ENCODE data around the gene FBXO10. TPM values are rescaled to one million over a fixed set of nuclear protein-coding genes. Genes with fewer than 3 reads are reported as not detected.

FBXO10 gene
- total and polyA plus RNA-seq, 2 donors from 2014 or later, result 6.2 to 6.7 TPM

DNA sequence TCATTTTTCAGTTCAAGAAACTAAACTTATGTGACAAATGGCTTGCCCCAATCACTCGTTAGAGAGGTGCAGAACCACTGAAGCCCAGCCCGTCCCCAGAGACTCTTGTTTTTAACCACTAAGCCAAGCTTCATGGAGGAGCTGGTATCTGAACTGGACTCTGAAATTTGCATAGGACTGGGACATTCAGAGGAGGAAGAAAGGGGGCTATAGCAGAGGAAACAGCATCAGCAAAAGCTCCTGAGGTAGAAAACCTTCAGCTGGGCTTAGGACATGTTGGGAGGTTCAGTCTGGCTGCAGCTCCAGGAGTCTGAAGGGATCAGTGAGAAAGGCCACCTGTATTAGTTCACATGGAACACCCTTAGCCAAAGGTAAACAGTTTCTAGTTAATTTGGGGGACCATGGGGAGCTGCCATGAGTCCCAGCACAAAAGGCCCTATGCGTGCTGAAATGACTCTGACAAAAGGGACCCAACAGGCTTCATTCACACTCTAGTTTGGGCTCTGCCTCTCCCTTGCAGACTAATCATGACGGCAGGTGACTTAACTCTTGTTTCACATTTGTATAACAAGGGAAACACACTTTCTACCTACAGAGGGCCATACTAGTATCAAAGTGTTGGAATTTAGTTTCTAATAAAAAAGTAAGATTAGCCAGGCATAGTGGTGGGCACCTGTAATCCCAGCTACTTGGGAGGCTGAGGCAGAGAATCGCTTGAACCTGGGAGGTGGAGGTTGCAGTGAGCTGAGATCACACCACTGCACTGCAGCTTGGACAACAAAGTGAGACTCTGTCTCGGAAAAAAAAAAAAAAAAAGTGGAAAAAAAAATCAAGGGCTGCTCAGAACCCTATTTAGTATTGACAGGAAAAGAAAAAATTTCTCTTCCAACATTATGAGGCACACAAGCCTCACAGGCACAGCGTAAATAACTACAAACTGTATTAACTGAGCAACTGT, 10.2 kb downstream of the FBXO10 start:
- H3K4me3 ChIP-seq (ENCODE audit: low read length in 3 of 3), result no peak overlapping the region

GRCh38 chr9:37564916-37565315, 11.3 kb downstream of the FBXO10 start:
- no peak overlapping the region for H3K27ac ChIP-seq (ENCODE audit: low read depth in 2 of 2, low read length in 2 of 2)
- DNase-seq, result no peak
- TF ChIP-seq, protein P1, sequence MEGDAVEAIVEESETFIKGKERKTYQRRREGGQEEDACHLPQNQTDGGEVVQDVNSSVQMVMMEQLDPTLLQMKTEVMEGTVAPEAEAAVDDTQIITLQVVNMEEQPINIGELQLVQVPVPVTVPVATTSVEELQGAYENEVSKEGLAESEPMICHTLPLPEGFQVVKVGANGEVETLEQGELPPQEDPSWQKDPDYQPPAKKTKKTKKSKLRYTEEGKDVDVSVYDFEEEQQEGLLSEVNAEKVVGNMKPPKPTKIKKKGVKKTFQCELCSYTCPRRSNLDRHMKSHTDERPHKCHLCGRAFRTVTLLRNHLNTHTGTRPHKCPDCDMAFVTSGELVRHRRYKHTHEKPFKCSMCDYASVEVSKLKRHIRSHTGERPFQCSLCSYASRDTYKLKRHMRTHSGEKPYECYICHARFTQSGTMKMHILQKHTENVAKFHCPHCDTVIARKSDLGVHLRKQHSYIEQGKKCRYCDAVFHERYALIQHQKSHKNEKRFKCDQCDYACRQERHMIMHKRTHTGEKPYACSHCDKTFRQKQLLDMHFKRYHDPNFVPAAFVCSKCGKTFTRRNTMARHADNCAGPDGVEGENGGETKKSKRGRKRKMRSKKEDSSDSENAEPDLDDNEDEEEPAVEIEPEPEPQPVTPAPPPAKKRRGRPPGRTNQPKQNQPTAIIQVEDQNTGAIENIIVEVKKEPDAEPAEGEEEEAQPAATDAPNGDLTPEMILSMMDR (IDR thresholded peaks at IDR 0.05; ENCODE audit: borderline replicate concordance, extremely low read depth, insufficient read depth), result no peak
- no peaks in the 10 kb centered on the region for H3K9me3 ChIP-seq (ENCODE audit: control insufficient read depth in 2 of 3, insufficient read depth in 1 of 3, low read length in 3 of 3)
- no peak overlapping the region for H3K4me3 ChIP-seq (ENCODE audit: low read length in 3 of 3)
- H3K4me1 ChIP-seq (ENCODE audit: control insufficient read depth in 2 of 3, insufficient read depth in 2 of 3, low read depth in 1 of 3, low read length in 3 of 3), result no peaks in the 10 kb centered on the region
- H3K27me3 ChIP-seq (ENCODE audit: control insufficient read depth, insufficient read depth, low read length), result no peaks in the 10 kb centered on the region
- no peak for FAIRE-seq
- H3K36me3 ChIP-seq (ENCODE audit: control insufficient read depth in 2 of 3, insufficient read depth in 3 of 3, low read length in 3 of 3), result peaks cover 0 to 2% (median 0%) of the 10 kb centered on the region in 3 donors
- intact Hi-C loops (cut with DNase I), result no loop called here
- no peak overlapping the region for H3K9ac ChIP-seq (ENCODE audit: low read length in 3 of 3)

More for the DNA sequence above, 10.2 kb downstream of the FBXO10 start:
- no peak for FAIRE-seq
- Histone ChIP-seq H3K27me3 (ENCODE audit: control insufficient read depth, insufficient read depth, low read length) (no peaks in the 10 kb centered on the region), H3K9me3 (ENCODE audit: control insufficient read depth in 2 of 3, insufficient read depth in 1 of 3, low read length in 3 of 3) (no peaks in the 10 kb centered on the region), H3K27ac (ENCODE audit: low read depth in 2 of 2, low read length in 2 of 2) (no peak overlapping the region), H3K36me3 (ENCODE audit: control insufficient read depth in 2 of 3, insufficient read depth in 3 of 3, low read length in 3 of 3) (peaks cover 0 to 2% (median 0%) of the 10 kb centered on the region in 3 donors), H3K4me1 (ENCODE audit: control insufficient read depth in 2 of 3, insufficient read depth in 2 of 3, low read depth in 1 of 3, low read length in 3 of 3) (no peaks in the 10 kb centered on the region), H3K9ac (ENCODE audit: low read length in 3 of 3) (no peak overlapping the region)
- no peak for DNase-seq
- intact Hi-C loops (cut with DNase I), result no loop called here
- TF ChIP-seq, protein P1 (IDR thresholded peaks at IDR 0.05; ENCODE audit: borderline replicate concordance, extremely low read depth, insufficient read depth), result no peak

DNA sequence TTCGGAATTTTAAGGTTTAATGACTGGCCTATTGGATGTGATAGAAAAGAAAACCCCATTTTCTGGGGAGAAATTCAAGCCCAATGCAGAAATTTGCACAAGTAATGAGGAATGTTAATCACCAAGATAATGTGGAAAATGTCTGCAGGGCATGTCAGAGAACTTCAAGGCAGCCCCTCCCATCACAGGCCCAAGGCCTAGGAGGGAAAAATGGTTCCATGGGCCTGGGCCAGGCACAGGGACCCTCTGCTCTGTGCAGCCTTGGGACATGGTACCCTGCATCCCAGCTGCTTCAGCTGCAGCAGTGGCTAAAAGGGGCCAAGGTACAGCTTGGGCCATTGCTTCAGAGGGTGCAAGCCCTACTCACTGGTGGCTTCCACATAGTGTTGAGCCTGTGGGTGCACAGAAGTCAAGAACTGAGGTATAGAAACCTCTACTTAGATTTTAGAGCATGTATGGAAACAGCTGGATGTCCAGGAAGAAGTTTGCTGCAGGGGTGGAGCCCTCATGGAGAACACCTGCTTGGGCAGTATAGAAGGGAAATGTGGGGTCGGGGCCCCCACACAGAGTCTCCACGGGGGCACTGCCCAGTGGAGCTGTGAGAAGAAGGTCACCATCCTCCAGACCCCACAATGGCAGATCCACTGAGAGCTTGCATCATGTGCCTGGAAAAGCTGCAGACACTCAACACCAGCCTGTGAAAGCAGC, 12.2 kb downstream of the FBXO10 start:
- FAIRE-seq, result no peak
- H3K4me1 ChIP-seq (ENCODE audit: control insufficient read depth in 2 of 3, insufficient read depth in 2 of 3, low read depth in 1 of 3, low read length in 3 of 3), result no peaks in the 10 kb centered on the region
- H3K9me3 ChIP-seq (ENCODE audit: control insufficient read depth in 2 of 3, insufficient read depth in 1 of 3, low read length in 3 of 3), result no peaks in the 10 kb centered on the region
- H3K36me3 ChIP-seq (ENCODE audit: control insufficient read depth in 2 of 3, insufficient read depth in 3 of 3, low read length in 3 of 3), result no peaks in the 10 kb centered on the region
- H3K27ac ChIP-seq (ENCODE audit: low read depth in 2 of 2, low read length in 2 of 2), result no peak overlapping the region
- TF ChIP-seq, protein P1 (IDR thresholded peaks at IDR 0.05; ENCODE audit: borderline replicate concordance, extremely low read depth, insufficient read depth), result no peak
- no peak overlapping the region for H3K4me3 ChIP-seq (ENCODE audit: low read length in 3 of 3)
- no peak overlapping the region for H3K9ac ChIP-seq (ENCODE audit: low read length in 3 of 3)
- intact Hi-C loops (cut with DNase I), result no loop called here
- DNase-seq, result no peak
- H3K27me3 ChIP-seq (ENCODE audit: control insufficient read depth, insufficient read depth, low read length), result no peaks in the 10 kb centered on the region
